H1 (cell line): ENCODE results near the gene JAK2.

Source experiments
- CTBP2 ChIP-seq: IDR thresholded peaks from 2 replicates; pipeline ENCODE4 v1.7.0; 2011; ENCODE audit warnings: borderline replicate concordance, mild to moderate bottlenecking, moderate library complexity, mixed read lengths, low read length; ENCODE audit not compliant: insufficient read depth, insufficient read length
- EP300 ChIP-seq, 2 experiments: IDR thresholded peaks; 1 replicate in 1 of 2; 2 replicates in 1 of 2; pipeline ENCODE4 v1.6.1; 2011 to 2012; ENCODE audit warnings: low read depth in 2 of 2, low read length in 2 of 2, mild to moderate bottlenecking in 2 of 2, borderline replicate concordance in 1 of 2, inconsistent platforms in 1 of 2, moderate library complexity in 1 of 2
- FOSL1 ChIP-seq: IDR thresholded peaks from 2 replicates; pipeline ENCODE4 v1.6.1; 2011; ENCODE audit warnings: mild to moderate bottlenecking, low read depth, low read length, moderate library complexity; ENCODE audit not compliant: insufficient read depth
- KDM5A ChIP-seq: fragments of 200-600 bp; IDR thresholded peaks from 2 replicates; pipeline ENCODE4 v1.7.1; 2012; ENCODE audit warnings: mild to moderate bottlenecking, low read length, inconsistent platforms, mixed read lengths
- POLR2A ChIP-seq, 2 experiments: IDR thresholded peaks; 1 replicate in 1 of 2; 2 replicates in 1 of 2; pipeline ENCODE4 v1.6.1; 2011; ENCODE audit warnings: low read depth in 2 of 2, low read length in 2 of 2, mild to moderate bottlenecking in 2 of 2; ENCODE audit errors: control extremely low read depth in 1 of 2
- POLR2AphosphoS5 ChIP-seq: IDR thresholded peaks from 2 replicates; pipeline ENCODE4 v1.6.1; 2011; ENCODE audit warnings: low read depth, low read length
- SUZ12 ChIP-seq: fragments of 200-600 bp; sonication (generic); IDR thresholded peaks from 2 replicates; pipeline ENCODE4 v1.6.1; 2012; ENCODE audit warnings: mild to moderate bottlenecking, inconsistent platforms, low read length, moderate library complexity, mixed read lengths
- USF2 ChIP-seq: IDR thresholded peaks from 2 replicates; pipeline ENCODE4 v1.6.1; 2011; ENCODE audit warnings: low read length, improper control_type of control experiment
- TF ChIP-seq, protein P1 (sequence below), 3 experiments: IDR thresholded peaks; 1 replicate in 2 of 3; 2 replicates in 1 of 3; pipeline versions ENCODE4 v1.5.1 to v1.6.1; 2011; ENCODE audit warnings: low read length in 3 of 3, mild to moderate bottlenecking in 3 of 3, inconsistent platforms in 2 of 3, low read depth in 1 of 3, moderate library complexity in 1 of 3; ENCODE audit not compliant: insufficient read depth in 1 of 3; ENCODE audit errors: control extremely low read depth in 1 of 3

GRCh38 chr9:5040730-5041389 lies 55.8 kb downstream of the JAK2 start:
- TF ChIP-seq USF2 (no peak), POLR2A (IDR thresholded peaks at IDR 0.05; ENCODE audit: control extremely low read depth in 1 of 2, low read depth in 2 of 2, low read length in 2 of 2) (no peak), POLR2AphosphoS5 (no peak), SUZ12 (no peak), CTBP2 (no peak), EP300 (IDR thresholded peaks at IDR 0.05; ENCODE audit: borderline replicate concordance in 1 of 2, low read depth in 2 of 2, low read length in 2 of 2) (no peak), FOSL1 (no peak), KDM5A (no peak)
- TF ChIP-seq, protein P1, sequence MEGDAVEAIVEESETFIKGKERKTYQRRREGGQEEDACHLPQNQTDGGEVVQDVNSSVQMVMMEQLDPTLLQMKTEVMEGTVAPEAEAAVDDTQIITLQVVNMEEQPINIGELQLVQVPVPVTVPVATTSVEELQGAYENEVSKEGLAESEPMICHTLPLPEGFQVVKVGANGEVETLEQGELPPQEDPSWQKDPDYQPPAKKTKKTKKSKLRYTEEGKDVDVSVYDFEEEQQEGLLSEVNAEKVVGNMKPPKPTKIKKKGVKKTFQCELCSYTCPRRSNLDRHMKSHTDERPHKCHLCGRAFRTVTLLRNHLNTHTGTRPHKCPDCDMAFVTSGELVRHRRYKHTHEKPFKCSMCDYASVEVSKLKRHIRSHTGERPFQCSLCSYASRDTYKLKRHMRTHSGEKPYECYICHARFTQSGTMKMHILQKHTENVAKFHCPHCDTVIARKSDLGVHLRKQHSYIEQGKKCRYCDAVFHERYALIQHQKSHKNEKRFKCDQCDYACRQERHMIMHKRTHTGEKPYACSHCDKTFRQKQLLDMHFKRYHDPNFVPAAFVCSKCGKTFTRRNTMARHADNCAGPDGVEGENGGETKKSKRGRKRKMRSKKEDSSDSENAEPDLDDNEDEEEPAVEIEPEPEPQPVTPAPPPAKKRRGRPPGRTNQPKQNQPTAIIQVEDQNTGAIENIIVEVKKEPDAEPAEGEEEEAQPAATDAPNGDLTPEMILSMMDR (IDR thresholded peaks at IDR 0.05; ENCODE audit: control extremely low read depth in 1 of 3, insufficient read depth in 1 of 3, low read depth in 1 of 3, low read length in 3 of 3), result no peak
